GM19043 (cell line): ENCODE results near the gene SMIM11.
A peak's percentile ranks its signal among the peaks of the same experiment; 100 is the strongest.

ENCODE experiments used
- ATAC-seq: cut with Tn5 transposase; IDR thresholded peaks from one replicate; pipeline ENCODE4 v1.9.1; 2021; ENCODE audit warnings: low read depth; ENCODE audit not compliant: unreplicated experiment

The SMIM11 gene

GRCh38 chr21:34374940-34375618 lies at the start of gene SMIM11:
TSS of gene SMIM11 (plus strand) at chr21:34375507. CDS start at chr21:34379505, 3,998 bp downstream.
- peak; percentile 94 for ATAC-seq

DNA sequence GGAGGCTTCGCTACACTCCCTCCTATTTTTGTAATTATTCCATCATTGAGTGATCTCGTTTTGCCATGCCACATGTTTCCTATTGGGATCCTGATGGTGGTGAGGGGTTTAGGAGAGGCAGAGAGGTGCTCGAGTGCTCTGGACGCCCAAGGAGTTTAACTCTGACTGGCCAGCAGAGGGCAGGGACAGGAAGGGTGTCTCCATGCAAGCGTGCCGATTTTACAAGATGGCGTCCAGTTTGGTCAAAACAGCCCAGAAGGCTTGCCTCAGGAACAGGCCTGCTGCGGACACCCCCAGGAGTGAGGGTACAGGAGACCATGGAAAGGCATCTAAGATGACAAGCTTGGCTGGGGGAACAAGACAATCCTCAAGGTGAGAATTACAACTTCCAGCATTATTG lies 45.3 kb upstream of the SMIM11 start:
- ATAC-seq = no peak

DNA sequence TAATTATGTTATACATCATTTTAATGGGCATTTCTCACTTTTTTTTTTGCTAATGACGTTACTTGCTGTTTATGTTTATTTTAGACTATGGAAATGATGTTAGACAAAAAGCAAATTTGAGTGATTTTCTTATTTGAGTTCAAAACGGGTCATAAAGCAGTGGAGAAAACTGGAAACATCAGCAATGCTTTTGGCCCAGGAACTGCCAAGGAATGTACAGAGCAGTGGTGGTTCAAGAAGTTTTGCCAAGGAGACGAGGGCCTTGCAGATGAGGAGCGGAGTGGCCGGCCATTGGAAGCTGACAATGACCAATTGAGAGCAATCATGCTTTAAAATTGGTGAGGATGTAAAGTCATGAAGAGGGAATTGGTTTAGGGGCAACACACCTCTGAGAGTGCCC lies 43.6 kb upstream of the SMIM11 start:
- no peak for ATAC-seq

- ATAC-seq = no peak
Observed at GRCh38 chr21:34332347-34332746, 43.0 kb upstream of the SMIM11 start.

DNA sequence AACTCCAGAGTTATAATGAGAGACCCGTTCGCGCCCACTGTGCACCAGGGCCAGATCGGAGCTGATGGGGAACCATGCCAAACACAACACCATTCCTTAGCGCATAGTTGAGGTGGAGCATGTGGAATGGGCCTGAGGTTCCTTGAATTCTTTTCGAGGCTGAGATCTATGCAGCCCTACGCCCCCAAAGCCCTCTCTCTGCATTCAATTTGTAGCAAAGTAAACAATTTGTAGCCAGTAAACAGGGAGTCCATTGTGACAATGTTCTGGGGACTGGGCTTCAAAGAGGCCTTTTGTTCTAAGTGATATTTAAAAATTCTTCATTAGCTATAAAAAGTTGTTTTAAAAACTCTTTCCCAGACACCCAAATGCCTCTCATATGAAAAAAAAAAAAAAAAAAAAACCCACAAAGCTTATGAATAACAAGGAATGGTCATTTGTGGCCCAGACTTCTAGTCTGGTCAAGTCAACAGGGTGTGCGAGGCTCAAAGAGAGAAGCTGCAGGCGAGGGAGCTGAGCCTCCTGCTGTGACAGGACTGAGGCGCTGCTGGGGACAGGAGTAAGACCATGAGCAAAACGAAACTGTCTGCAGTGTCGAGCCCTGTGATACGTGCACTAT lies 42.1 kb upstream of the SMIM11 start:
- ATAC-seq = no peak

- ATAC-seq = no peak
Observed at GRCh38 chr21:34335316-34335715, 40.0 kb upstream of the SMIM11 start.

DNA sequence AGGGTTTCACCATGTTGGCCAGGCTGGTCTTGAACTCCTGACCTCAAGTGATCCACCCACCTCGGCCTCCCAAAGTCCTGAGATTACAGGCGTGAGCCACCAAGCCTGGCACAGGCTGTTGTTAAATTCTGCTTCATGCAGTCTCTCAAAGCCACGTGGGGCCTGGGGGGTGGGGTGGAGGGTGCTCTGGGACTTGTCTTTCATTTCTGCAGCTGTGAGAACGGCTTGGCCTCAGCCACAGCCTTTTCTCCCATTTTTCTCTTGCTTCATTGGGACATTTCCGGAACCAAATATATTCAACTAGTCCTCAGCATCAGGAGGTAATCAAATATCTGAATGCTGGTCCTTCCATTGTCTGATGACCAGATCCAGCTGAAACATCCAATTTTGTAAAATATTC lies 39.1 kb upstream of the SMIM11 start:
- no peak for ATAC-seq

DNA sequence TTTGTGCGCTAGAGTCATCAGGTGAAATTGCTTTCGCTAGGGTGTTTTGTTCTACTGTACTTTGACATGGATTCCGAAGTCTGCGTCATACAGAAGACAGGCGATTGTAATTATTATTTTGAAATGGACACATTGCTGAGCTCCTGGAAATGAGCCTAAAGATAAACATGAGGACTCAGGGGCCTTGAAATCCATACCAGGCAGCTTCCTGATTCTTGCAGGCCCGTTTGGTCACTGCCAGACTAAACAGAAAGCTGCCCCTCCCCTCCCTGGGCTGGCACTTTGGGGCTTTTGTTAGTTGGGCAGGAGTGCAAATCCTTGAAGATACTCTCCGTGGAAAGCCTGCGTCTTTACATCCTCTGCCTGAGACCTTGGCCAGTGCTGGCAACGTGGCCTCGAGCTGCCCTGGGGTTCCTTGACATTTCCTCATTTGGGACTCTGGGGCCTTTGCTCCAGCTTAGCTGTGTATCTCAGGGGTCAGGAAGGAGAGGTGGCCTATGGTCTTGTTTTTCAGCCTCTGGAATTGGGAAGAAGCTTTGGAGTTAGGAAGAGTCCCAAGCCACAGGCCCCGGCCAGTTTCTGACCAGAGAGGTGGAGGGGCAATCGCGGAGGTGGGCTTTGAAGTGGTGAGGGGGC lies 38.4 kb upstream of the SMIM11 start:
- ATAC-seq = no peak

- ATAC-seq = no peak
Observed at GRCh38 chr21:34337741-34338140, 37.6 kb upstream of the SMIM11 start.

GRCh38 chr21:34338226-34338625 lies 37.1 kb upstream of the SMIM11 start:
- no peak for ATAC-seq

GRCh38 chr21:34340061-34340460 lies 35.2 kb upstream of the SMIM11 start:
- no peak for ATAC-seq

DNA sequence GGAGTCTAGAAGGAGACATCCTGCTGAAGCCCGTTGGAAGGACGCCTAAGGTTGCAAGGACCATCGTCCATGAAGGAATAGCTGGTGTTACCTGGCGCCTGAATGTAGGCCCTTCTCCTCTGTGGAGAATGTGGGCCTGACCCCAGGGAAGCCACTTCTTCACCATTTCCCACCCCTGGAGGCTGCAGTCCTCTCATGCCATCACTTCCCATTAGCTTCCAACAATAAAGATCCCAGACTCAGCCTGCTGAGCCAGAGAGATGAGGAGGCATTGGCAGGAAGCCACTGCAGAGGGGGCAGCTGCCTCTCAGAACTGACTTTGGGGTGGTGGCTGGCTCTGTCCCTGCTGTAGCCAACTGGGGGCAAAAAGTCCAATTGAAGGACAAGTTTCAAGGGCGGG lies 32.8 kb upstream of the SMIM11 start:
- no peak for ATAC-seq

DNA sequence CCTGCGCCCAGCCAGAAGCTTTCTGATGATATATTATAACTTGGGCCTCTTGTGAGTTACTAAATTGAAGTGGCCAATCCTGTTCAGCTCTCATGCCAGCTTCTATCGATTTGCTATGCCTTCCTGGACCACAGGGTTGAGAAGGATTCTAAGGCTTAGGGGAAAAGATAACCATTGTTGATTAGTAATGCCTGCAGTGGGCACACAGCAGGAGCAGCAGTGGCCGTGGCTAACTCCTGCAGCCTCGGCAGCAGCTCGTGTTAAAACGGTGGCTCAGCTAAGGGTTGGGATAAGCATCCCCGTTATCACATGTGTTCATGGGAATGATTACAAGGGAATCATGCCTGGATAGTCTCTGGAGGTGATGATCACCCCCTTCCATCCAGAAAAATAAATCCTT lies 32.0 kb upstream of the SMIM11 start:
- ATAC-seq = no peak

DNA sequence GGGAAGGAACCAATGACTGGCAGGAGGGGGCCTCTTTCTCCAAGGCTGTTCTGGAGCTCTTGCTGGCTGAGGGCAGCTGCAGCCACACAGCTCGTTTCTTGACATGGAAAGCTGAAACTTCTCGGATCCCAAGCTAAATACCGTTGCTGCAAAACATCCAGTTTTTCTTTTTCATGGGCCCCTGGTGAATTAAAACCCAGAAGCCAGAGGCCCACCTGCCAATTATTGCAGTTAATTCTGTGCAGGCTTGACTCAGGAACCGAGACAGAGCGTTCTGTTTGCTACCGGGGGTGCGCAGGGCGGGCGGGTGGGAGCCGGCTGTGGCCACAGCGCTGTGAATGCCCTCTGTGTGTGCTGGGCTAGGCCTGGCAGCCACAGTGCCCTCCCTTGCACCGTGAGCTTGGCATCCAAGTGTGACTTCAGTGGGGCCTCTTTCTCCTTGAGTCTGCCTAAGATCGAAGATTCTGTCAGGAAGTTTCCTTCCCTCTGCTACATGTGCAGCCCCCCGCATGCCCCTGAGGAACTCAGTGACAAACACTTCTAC lies 31.4 kb upstream of the SMIM11 start:
- no peak for ATAC-seq

GRCh38 chr21:34344584-34344983 lies 30.7 kb upstream of the SMIM11 start:
- no peak for ATAC-seq

GRCh38 chr21:34345091-34345871 lies 30.0 kb upstream of the SMIM11 start:
- ATAC-seq = no peak

- no peak for ATAC-seq
Observed at GRCh38 chr21:34345892-34346291, 29.4 kb upstream of the SMIM11 start.

- ATAC-seq = no peak
Observed at GRCh38 chr21:34348890-34349519, 26.3 kb upstream of the SMIM11 start.

- ATAC-seq = no peak
Observed at GRCh38 chr21:34351786-34352241, 23.5 kb upstream of the SMIM11 start.

- no peak for ATAC-seq
Observed at GRCh38 chr21:34352556-34352955, 22.8 kb upstream of the SMIM11 start.
